ENCODE results near the gene GAMT. TPM values are rescaled to one million over a fixed set of nuclear protein-coding genes. Genes with fewer than 3 reads are reported as not detected.

Gene GAMT
- 100 to 1,000 TPM in 2 of 4 donors, 10 to 100 TPM in 2; 43.8 to 120 (median 94.4) TPM for total RNA-seq

DNA sequence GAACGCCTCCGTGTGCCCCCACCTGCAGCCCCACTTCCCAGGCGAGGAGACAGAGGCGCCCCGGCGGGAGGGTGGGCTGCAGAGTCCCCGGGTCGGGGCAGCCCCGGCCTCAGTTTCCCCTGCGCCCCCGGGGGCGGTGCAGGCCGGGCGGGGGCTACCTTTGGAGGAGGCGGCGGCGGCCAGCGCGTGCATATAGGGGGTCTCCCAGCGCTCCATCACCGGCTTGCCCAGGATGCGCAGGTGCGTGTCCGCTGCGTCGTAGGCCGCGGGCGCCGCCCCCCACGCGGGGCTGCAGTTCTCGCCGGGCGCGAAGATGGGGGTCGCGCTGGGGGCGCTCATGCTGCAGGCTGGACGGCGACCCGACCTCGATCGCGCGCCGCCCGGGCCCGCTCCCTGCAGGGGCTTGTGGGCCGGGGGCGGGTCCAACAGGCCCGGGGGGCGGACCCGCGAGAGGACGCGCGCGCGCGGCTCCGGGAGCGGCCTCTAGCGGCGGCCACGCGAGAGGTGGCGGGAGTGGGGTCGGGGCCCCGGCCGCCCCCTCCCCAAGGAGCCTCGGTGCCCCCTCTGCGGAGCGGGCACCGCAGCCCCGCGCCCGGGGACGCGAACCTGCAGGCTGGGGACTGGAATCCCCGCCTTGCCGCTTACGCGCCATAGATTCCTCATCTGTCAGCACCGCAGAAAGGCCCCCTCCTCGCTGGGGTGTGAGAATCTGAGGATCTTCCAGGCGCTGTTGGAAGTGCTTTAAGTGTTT is at the start of gene GAMT:
Gene GAMT, minus strand, starts transcription at position 405 of the 751 bp plus-strand sequence. Its CDS starts 66 bp downstream, at position 339.
- WGBS, 2 donors = 1 to 2% methylated on average over 10 to 37 of the region's 87 CpGs
- no peaks in the 10 kb centered on the region for H3K27me3 ChIP-seq
- no peak for DNase-seq (ENCODE audit: low spot score in 2 of 2)
- peaks cover 0 to 12% (median 0%) of the 10 kb centered on the region in 3 donors for H3K36me3 ChIP-seq
- H3K9me3 ChIP-seq = no peaks in the 10 kb centered on the region
- H3K4me1 ChIP-seq = peaks cover 0 to 53% (median 24%) of the 10 kb centered on the region in 4 donors
- peak within 1 kb of the TSS; percentile 45 to 64 (median 56) for H3K4me3 ChIP-seq
- no peak for TF ChIP-seq EP300 (IDR thresholded peaks at IDR 0.05)
- TF ChIP-seq POLR2A (IDR thresholded peaks at IDR 0.05) = peak in 1 of 2 donors; percentile 18
- TF ChIP-seq, protein P1, sequence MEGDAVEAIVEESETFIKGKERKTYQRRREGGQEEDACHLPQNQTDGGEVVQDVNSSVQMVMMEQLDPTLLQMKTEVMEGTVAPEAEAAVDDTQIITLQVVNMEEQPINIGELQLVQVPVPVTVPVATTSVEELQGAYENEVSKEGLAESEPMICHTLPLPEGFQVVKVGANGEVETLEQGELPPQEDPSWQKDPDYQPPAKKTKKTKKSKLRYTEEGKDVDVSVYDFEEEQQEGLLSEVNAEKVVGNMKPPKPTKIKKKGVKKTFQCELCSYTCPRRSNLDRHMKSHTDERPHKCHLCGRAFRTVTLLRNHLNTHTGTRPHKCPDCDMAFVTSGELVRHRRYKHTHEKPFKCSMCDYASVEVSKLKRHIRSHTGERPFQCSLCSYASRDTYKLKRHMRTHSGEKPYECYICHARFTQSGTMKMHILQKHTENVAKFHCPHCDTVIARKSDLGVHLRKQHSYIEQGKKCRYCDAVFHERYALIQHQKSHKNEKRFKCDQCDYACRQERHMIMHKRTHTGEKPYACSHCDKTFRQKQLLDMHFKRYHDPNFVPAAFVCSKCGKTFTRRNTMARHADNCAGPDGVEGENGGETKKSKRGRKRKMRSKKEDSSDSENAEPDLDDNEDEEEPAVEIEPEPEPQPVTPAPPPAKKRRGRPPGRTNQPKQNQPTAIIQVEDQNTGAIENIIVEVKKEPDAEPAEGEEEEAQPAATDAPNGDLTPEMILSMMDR (IDR thresholded peaks at IDR 0.05) = peak; percentile 55 to 79 (median 71)
- peak within 1 kb of the TSS; percentile 59 to 80 (median 70) for H3K27ac ChIP-seq

DNA sequence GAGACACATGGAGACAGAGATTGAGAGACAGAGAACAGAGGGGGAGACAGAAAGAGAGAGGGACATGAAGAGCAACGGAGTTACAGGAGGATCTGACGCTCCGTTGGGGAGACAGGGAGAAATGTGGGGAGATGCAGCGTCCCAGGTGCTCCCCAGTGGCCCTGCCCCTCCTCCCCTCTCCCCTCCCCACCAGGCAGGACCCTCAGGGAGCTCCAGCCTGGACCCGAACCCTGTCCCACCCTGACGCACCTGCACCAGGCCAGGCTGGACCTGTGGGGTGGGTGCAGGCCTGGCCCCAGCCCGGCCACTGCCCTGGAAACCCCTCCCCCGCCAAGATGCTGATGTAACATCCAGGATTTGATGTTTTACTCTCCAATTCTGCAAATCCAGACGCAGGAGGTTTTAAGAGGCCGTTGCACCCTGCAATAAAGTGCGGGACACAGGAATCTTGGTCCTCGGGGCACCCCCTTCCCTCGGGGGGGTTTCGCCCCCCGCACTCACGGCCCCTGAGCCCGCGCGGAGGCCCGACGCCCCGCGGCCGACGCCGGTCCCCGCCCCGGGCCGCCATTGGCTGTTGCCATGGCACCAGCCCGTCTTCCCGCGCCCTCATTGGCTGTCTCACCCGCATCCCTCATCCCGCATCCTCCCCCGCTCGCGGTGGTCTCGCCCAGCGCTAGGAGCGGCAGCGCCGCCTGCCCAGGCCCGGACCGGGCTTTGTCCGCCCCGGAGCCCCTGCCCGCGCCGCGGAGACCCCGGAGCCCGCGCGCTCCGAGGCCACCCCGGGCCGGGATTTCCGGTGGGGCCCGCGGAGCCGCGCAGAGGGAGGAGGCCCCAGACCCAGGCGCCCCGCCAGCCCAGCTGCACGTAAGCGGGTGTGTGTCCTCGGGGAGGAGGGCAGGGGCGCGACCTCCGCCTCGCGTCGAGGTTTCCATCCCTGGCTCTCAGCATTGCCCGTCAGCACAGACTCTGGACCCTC is 48.4 kb upstream of the GAMT start, which contains the start of gene APC2:
Gene APC2, plus strand, starts transcription at position 655 of the 976 bp plus-strand sequence. CDS start 2,881 bp downstream, outside the sequence.
- Histone ChIP-seq H3K27me3 (peaks cover 0 to 94% of the 10 kb centered on the region in 2 donors), H3K4me1 (peaks cover 0 to 70% (median 39%) of the 10 kb centered on the region in 4 donors), H3K4me3 (peak within 1 kb of the TSS in 1 of 4 donors; percentile 16), H3K27ac (peak within 1 kb of the TSS in 2 of 4 donors; percentile 6 to 72), H3K36me3 (no peaks in the 10 kb centered on the region), H3K9me3 (no peaks in the 10 kb centered on the region)
- no peak for DNase-seq (ENCODE audit: low spot score in 2 of 2)
- TF ChIP-seq EP300 (IDR thresholded peaks at IDR 0.05) = no peak
- no peak for TF ChIP-seq POLR2A (IDR thresholded peaks at IDR 0.05)
- TF ChIP-seq, protein P1 (IDR thresholded peaks at IDR 0.05) = no peak
- WGBS, 2 donors = 3 to 6% methylated on average over 53 to 66 of the region's 74 CpGs

DNA sequence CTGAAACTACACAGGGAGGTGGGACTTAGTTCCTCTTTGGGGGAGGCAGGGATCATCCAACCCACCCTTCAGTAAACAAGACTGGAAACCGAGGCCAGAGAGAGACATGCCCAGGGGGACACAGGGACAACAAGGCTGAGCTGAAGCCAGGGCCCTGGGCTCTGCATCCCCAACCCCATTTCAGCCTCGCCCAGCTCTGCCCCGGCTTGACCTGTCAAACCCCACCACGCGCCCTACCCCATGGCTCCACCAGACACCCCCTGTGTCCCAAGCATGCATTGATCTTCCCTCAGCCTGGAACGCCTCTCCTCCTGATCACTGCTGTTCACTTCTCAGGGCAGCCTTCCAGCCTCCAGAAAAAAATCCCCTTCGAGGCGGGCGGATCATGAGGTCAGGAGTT is 46.6 kb upstream of the GAMT start:
- Histone ChIP-seq H3K4me1 (peaks cover 0 to 60% (median 27%) of the 10 kb centered on the region in 4 donors), H3K27ac (no peak overlapping the region), H3K36me3 (peaks cover 0 to 2% (median 0%) of the 10 kb centered on the region in 3 donors), H3K4me3 (no peak overlapping the region), H3K27me3 (peaks cover 0 to 76% of the 10 kb centered on the region in 2 donors), H3K9me3 (no peaks in the 10 kb centered on the region)
- TF ChIP-seq POLR2A (IDR thresholded peaks at IDR 0.05) (no peak), EP300 (IDR thresholded peaks at IDR 0.05) (no peak)
- TF ChIP-seq, protein P1 (IDR thresholded peaks at IDR 0.05) = no peak
- WGBS, 2 donors = 83 to 89% methylated on average over 9 of the region's 9 CpGs
- no peak for DNase-seq (ENCODE audit: low spot score in 2 of 2)

DNA sequence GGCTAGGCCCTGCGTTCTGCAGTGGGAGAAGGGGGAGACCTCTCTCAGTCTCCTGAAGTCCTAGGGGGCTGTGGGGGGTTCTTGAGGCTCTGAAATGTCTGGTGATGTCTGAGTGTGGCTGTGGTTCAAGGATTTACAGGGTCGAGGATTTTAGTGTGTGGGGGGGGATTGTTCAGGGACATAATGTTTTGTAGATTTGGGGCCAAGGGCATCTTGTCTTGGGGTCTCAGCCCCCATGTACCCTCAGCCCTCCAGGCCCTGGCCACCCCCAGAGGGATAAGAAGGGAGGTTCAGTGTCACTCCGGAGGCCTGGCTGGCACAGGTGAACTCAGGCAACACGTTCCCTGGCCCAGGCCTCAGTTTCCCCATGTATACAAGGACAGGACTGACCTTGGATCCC is 46.2 kb upstream of the GAMT start:
- Histone ChIP-seq H3K9me3 (no peaks in the 10 kb centered on the region), H3K36me3 (peaks cover 0 to 7% (median 0%) of the 10 kb centered on the region in 3 donors), H3K4me3 (no peak overlapping the region), H3K27me3 (peaks cover 0 to 72% of the 10 kb centered on the region in 2 donors), H3K27ac (no peak overlapping the region), H3K4me1 (peaks cover 0 to 56% (median 24%) of the 10 kb centered on the region in 4 donors)
- DNase-seq (ENCODE audit: low spot score in 2 of 2) = no peak
- WGBS, 2 donors = 34 to 37% methylated on average over 4 of the region's 4 CpGs
- TF ChIP-seq EP300 (IDR thresholded peaks at IDR 0.05) (no peak), POLR2A (IDR thresholded peaks at IDR 0.05) (no peak)
